Activated CD4-positive, CD25-positive, alpha-beta regulatory T cell treated with anti-CD3 and anti-CD28 coated beads, Interleukin-2, amount 50 U/mL, for 72 hours (primary cell): ENCODE data around the gene ARHGEF19.
"Not testable (repeated sequence)": the region's sequence is repeated elsewhere in the genome, so short reads cannot be mapped to it uniquely, and the experiment has no call there.

Source experiments
- DNase-seq: peaks from one replicate; pipeline ENCODE4 v3.0.0; 2021

The ARHGEF19 gene

DNA sequence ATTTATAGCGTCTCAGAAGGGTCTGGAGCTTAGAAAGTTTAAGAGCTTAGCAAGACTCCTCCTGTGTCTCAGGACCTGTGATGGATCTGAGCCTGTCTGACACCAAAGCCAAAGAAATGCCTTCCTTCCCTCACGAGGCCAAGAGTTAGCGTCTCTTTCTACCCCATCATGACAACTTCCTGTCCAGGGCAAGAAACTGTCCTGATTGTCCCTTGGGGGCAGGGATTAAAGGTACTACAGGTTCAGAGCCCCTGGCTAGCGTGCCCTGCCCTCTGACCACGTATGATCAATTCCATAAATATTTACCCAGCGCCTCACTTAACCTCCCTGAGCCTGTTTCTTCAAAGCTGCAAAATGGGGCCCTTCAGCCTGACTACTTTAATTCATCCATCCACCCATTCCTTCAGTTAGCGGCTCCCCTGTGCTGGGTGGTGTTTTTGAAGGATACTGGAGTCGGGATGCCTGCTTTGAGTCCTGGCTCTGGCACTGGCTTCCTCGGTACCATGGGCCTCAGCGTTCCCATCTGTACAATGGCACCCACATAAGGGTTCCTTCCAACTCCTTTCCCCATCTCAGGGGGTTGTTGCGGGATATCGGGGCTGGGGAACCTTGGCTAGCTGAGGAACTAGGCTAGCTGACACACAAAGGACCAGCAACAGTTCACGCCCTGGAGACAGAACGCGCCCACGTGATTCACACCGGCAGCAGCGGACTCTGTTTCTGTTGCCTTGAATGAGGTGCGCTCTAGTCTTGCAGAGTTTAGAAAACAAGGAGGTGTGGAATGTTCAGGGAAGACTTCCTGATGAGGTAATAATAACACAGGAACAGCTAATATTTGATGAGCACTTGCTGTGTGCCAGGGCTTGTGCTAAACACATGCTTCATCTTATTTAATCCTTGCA, 33.6 kb downstream of the ARHGEF19 start:
- no peak for DNase-seq

GRCh38 chr1:16177306-16177705, 35.1 kb downstream of the ARHGEF19 start:
- DNase-seq, result no peak

GRCh38 chr1:16176653-16177052, 35.8 kb downstream of the ARHGEF19 start:
- DNase-seq, result no peak

DNA sequence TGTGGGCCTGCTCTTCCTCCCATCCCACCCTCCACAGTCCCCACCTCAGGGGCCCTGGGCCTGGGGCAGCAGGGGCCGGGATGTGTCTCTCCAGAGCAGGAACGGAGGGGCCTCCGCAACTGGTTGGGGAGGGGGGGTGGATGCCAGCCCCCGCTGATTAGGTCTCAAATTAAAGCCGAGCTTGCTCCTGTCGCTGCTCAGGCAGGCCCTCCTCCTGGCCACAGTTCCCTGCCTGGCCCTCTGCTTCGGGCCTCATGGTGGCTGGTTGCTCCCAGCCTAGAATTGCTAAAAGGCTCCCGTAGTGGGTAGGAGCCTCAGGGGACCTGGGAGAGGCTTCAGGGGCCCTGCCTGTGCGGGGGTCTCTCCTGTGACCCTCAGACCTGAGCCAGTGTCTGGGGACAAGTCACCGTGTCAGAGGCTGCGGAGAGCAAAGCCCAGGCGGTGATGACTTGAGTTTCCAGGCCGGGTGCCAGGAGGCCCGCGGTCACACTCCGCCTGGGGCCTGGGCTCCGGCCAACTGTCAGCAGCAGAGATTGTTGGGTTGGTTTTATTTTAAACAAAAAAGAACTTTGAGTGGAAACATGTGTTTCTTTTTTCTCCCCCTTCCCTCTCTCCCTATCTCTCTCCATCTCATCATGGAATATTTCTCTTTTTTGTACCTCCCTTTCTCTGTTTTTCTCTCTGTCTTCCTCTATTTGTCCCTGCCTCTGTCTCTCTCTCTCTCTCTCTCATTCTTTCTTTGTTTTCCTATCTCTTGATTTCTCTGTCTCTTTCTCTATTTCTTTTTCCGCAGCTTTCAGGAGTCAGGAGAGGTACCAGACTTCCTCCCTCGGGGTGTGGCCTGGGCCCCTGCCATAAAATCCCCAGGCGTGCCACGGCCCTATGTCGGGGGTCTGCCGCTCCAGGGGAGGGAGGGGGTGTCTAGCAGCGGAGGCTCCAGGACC, 36.6 kb downstream of the ARHGEF19 start:
- no peak for DNase-seq

- DNase-seq, result no peak
Observed at GRCh38 chr1:16174886-16175598, 37.4 kb downstream of the ARHGEF19 start.

DNA sequence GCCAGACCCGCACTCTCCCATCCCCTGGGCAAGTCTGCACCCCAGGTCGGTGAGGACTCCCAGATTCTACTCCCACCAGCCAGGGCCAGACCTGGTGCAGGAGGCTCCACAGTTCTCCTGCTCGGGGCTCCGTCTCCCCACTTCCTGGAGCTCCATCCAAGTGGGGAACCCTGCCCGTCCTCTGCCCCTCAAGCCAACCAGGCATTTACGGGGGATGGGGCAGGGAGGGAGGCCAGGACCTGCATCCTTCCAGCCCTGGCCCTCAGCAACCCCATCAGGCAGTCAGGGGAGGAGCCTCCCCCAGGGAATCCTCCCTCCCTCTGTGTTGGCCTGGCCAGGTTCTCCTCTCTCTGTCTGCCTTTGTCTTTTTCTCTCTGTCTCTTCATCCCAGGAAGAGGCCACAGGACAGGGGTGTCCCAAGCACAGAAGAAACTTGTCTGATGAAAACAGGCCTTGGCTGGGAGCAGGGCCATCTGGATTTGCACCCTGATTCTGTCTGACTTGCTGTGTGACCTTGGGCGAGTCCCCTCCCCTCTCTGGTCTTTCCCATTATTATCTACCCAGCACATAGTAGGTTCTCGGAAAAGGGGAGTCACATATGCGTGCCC, 38.1 kb downstream of the ARHGEF19 start:
- DNase-seq, result no peak

GRCh38 chr1:16173447-16174260, 38.8 kb downstream of the ARHGEF19 start:
- no peak for DNase-seq

DNA sequence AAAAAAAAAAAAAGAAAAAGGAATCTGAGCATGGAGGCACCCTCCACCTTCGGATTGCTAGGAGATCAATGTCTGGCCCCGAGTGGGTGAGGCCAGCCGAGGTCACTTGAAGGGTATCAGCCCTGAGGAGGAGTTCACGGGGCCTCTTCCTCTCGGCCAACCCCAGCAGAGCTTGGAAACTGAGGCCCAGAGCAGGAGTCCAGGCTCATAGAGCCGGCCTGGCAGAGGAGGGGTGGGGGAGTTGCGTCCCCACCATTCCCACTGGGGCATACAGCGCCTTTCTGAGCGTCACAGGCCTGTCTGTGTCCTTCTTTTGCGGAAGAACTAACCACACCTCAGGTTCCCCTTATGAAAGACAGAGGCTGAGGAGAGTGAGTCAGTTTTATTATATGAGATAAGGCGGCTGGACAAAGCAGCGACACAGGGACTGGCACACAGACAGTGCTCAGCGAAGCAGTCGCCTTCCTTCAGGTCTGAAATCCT, 39.4 kb downstream of the ARHGEF19 start:
- no peak for DNase-seq

DNA sequence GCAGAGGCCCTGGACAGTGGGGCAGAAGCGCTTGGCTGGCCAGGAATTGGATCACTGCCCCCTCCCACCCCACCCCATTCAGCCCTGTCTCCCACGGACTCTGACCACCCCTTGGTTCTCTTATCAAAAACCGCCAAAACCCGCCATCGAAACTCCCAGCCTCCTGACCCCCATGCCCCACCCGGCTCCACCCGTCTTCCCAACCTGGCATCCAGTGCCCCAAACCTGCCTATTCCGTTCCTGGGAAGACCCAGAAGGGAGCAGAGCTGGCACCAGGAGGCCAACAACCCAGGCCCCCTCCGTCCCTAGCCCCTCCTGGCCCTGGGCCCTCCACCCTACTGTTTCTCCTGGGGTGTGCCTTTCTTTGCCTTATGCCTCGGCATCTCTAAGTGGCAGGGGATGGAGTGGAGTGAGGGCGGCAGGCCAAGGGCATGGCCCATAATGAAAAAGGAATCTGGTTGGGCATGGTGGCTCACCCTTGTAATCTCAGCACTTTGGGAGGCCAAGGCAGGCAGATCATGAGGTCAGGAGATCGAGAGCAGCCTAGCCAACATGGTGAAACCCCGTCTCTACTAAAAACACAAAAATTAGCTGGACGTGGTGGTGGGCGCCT, 40.1 kb downstream of the ARHGEF19 start:
- DNase-seq, result no peak

GRCh38 chr1:16171314-16172151, 40.9 kb downstream of the ARHGEF19 start:
- DNase-seq, result no peak

DNA sequence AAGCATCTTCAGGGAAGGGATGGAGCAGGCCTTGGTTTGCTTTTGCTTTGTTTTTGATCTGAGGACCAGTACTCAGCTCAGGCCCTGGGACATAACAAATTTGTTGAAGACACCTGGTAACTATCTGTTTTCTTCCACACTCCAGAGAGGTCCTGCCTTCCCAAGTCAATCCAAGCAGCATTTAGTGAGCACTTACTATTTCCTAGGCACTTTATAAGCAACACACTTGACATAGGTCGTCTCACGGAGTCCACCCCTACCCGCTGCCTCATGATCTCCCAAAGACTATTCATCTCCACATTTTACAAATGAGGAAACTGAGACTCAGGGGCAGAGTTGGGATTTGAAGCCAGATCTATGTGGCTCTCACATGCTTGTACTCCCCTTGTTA, 42.2 kb downstream of the ARHGEF19 start:
- DNase-seq, result no peak

- no peak for DNase-seq
Observed at GRCh38 chr1:16168622-16169360, 43.7 kb downstream of the ARHGEF19 start.

DNA sequence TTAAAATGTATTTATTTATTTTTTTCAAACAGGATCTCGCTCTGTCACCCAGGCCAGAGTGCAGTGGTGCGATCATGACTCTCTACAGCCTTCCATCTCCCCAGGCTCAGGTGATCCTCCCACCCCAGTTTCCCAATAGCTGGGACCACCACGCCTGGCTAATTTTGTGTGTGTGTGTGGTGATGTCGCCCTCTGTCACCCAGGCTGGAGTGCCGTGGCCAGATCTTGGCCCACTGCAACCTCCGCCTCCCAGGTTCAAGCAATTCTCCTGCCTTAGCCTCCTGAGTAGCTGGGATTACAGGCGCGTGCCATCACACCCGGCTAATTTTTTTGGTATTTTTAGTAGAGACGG, 44.3 kb downstream of the ARHGEF19 start:
- not testable (repeated sequence) for DNase-seq

- peak; percentile 54 for DNase-seq
Observed at GRCh38 chr1:16167331-16168143, 44.9 kb downstream of the ARHGEF19 start.

GRCh38 chr1:16166117-16166516, 46.3 kb downstream of the ARHGEF19 start:
- DNase-seq, result no peak

- no peak for DNase-seq
Observed at GRCh38 chr1:16165548-16165947, 46.9 kb downstream of the ARHGEF19 start.

GRCh38 chr1:16165073-16165364, 47.4 kb downstream of the ARHGEF19 start:
- DNase-seq, result no peak

GRCh38 chr1:16164213-16165072, 48.0 kb downstream of the ARHGEF19 start:
- no peak for DNase-seq
